IgD-negative memory B cell (primary cell): ENCODE results near the gene TCF12. TPM values are rescaled to one million over a fixed set of nuclear protein-coding genes. Genes with fewer than 3 reads are reported as not detected.

Source experiments
- H3K27ac Mint-ChIP-seq, 3 donors: one replicate each; pipeline ENCODE4 v1.8.0; 2020 to 2022; ENCODE audit warnings: mild to moderate bottlenecking in 3 of 3, mixed read lengths in 3 of 3, moderate library complexity in 1 of 3
- H3K27me3 Mint-ChIP-seq: one replicate; pipeline ENCODE4 v1.8.0; 2021; ENCODE audit warnings: mixed read lengths
- H3K36me3 Mint-ChIP-seq: one replicate; pipeline ENCODE4 v1.8.0; 2020; ENCODE audit warnings: mild to moderate bottlenecking, mixed read lengths
- H3K4me1 Mint-ChIP-seq, 3 donors: one replicate each; pipeline ENCODE4 v1.8.0; 2020 to 2022; ENCODE audit warnings: mixed read lengths in 3 of 3, mild to moderate bottlenecking in 1 of 3
- H3K4me3 Mint-ChIP-seq, 4 donors: one replicate each; pipeline ENCODE4 v1.8.0; 2020 to 2022; ENCODE audit warnings: mild to moderate bottlenecking in 4 of 4, mixed read lengths in 4 of 4, moderate library complexity in 3 of 4
- H3K9me3 Mint-ChIP-seq, 3 donors: one replicate each; pipeline ENCODE4 v1.8.0; 2020 to 2021; ENCODE audit warnings: mixed read lengths in 3 of 3, mild to moderate bottlenecking in 1 of 3
- polyA plus RNA-seq: library from polyadenylated mRNA; unstranded; fragments of 300-500 nt; fragmentation: Illumina TruSeq; gene quantifications from one replicate; pipeline ENCODE4 v1.2.3, GENCODE V29; 2021

Gene TCF12
- polyA plus RNA-seq, 1 donor from 2014 or later, result 58.0 TPM

DNA sequence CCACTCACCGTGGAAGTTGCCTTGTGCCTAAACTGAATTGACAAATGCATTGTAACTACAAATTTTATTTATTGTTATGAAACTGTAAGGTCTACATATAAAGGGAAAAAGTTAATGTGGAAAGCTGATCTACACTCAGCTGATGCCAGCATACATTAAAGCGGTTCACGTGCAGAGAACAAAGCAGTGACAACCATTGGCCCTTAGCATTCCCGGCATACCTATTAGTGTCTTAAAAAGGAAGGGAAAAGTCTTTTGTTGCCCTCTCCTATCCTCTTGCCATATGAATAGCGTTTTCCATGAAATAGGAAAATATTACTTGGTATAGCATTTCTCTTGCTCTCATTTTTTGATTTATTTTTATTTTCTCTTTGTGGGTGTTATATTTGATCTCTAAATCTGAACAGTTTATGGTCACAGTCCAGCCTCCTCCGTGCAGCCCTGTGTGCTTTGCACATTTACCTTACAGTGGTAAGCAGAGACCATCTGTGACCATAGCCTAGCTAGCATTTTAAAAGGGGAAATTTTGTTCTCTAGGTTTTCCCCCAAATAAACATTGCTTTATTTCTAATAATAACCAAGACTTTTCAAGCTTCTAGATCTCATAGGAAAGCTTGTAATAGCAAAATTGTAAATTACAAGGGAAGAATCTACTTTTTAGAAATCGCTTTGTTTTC, 368.1 kb downstream of the TCF12 start:
- Mint-ChIP-seq H3K27ac (peak overlapping the region; percentile 88 to 98 (median 93)), H3K4me1 (peaks cover 56 to 72% (median 68%) of the 10 kb centered on the region in 3 donors), H3K4me3 (peak overlapping the region in 3 of 4 donors; percentile 74 to 90 (median 82)), H3K36me3 (peaks cover 4% of the 10 kb centered on the region), H3K9me3 (peaks cover 0 to 3% (median 0%) of the 10 kb centered on the region in 3 donors), H3K27me3 (no peaks in the 10 kb centered on the region)

DNA sequence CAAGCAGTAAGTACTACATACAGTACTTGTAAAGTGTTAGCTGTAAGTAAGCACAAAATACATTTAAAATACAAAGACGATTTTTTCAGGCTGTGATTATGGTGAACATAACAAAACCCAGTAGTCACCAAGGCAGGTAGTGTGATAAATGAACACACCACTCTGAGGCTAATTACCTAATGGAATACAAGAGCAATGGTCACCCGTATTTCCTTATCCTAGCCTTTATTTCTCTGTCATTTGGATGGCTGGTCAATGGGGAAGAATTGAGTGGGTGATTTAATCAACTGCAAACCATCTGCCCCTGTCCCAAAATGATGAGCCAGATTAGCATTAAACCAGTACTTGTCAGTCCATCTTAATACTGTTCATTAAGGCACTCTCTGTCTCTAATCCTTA, 368.7 kb downstream of the TCF12 start:
- Mint-ChIP-seq H3K4me3 (peak overlapping the region; percentile 13 to 90 (median 78)), H3K4me1 (peaks cover 54 to 70% (median 69%) of the 10 kb centered on the region in 3 donors), H3K9me3 (peaks cover 0 to 3% (median 0%) of the 10 kb centered on the region in 3 donors), H3K27me3 (no peaks in the 10 kb centered on the region), H3K36me3 (peaks cover 6% of the 10 kb centered on the region), H3K27ac (peak overlapping the region; percentile 88 to 98 (median 93))

DNA sequence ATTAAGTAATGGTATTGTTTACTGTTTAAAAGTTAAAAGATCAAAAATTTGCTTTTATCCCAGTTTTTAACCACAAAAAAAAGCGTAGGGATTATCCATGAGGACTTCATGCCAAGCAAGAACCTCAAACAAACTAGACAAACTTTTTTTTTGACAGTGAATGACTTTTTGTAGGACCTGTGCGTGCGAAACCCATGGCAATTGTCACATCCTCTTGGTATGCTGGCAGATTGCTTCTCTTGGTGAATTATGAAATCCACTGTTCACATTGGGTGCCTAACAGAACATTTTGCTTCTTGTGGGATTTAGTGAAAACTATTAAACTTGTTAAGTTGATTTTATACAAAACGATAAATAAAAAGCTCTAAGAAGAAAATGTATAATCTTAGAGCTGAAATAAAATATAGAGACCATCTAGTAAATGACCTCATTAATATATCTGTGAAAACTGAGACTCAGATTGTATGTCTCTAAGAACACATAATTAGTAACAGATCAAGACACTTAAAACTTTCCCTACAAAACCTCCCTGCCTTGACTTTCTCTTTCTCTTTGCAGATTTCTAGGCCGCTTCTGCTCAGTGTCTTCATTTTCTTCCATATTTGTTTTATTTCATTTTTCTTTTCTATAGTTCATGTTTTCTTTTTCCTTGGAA, 370.6 kb downstream of the TCF12 start:
- peaks cover 46 to 56% (median 54%) of the 10 kb centered on the region in 3 donors for H3K4me1 Mint-ChIP-seq
- peak overlapping the region in 3 of 4 donors; percentile 9 to 34 (median 24) for H3K4me3 Mint-ChIP-seq
- peak overlapping the region; percentile 88 to 90 (median 89) for H3K27ac Mint-ChIP-seq

DNA sequence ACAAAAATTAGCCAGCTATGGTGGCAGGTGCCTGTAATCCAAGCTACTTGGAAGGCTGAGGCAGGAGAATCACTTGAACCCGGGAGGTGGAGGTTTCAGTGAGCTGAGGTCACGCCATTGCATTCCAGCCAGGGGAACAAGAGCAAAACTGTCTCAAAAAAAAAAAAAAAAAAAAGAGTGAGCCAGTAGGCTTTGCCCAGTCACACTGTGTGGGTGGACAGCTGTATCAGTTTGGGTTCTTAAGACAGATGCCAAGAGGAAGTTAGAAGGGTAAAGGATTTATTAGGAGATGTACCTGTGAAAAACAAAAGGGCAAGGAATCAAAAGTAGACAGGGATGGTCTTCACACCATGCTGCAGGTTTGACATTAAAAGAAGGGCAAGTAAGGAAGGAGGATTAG, 371.7 kb downstream of the TCF12 start:
- H3K36me3 Mint-ChIP-seq, result peaks cover 8% of the 10 kb centered on the region
- H3K27me3 Mint-ChIP-seq, result no peaks in the 10 kb centered on the region
- no peak overlapping the region for H3K4me3 Mint-ChIP-seq
- peaks cover 40 to 49% (median 48%) of the 10 kb centered on the region in 3 donors for H3K4me1 Mint-ChIP-seq
- H3K27ac Mint-ChIP-seq, result peak overlapping the region in 2 of 3 donors; percentile 5 to 59
- peaks cover 0 to 3% (median 0%) of the 10 kb centered on the region in 3 donors for H3K9me3 Mint-ChIP-seq

More for the DNA sequence above, 370.6 kb downstream of the TCF12 start:
- H3K36me3 Mint-ChIP-seq, result peaks cover 8% of the 10 kb centered on the region
- peaks cover 0 to 3% (median 0%) of the 10 kb centered on the region in 3 donors for H3K9me3 Mint-ChIP-seq
- H3K27me3 Mint-ChIP-seq, result no peaks in the 10 kb centered on the region

DNA sequence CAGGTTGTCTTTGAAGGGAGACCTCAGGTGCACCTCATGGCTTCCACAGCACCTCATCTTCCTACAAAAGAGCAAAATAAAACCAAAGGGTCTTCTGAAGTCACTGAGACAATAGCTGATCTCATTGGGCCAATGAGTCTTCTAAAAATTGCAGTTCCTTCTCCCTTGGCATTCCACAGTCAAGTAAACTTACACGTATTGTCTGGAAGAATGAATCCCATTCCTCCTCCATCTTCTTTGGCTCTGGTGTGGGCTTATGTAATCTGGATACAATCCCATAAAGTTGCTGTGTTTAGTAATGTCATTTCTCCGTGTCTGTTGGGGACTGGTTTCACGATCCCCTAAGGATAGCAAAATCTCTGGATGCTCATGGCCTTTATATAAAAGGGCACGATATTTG, 372.4 kb downstream of the TCF12 start:
- Mint-ChIP-seq H3K9me3 (peaks cover 0 to 3% (median 0%) of the 10 kb centered on the region in 3 donors), H3K27ac (peak overlapping the region in 2 of 3 donors; percentile 80 to 82), H3K36me3 (peaks cover 8% of the 10 kb centered on the region), H3K4me1 (peaks cover 36 to 45% (median 42%) of the 10 kb centered on the region in 3 donors), H3K4me3 (peak overlapping the region in 2 of 4 donors; percentile 56 to 61), H3K27me3 (no peaks in the 10 kb centered on the region)

DNA sequence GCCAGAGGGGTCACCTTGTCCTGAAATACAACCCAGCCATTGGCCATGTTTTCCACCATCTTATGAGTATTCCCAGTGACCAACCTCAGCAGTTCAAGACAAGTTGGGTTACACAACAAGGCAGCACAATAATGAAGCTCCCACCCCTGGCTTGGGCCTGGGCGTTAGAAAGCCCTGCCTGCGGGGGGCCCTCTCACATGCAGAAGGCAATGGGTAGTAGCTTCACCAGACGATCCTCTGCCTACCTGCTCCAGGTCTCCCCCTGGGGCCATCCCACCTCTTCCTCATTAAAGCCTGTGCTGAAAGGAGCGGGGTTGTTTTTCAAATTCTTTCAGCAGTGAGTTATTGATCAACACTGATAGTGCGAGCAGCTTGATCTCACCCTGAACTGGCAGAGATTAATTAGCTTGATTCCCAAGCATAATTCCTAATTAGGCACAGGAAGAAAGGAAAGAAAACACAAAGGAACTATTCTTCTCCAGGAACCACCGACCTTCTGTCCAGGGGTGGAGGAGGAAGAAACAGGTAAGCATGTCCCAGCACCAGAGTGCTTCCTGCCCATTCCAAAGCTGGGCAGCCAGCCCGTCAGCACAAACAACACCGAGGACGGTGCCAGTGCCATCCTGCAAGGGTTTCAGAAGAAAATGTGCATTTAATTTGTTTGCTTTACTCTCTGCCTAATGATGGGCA, 378.2 kb downstream of the TCF12 start:
- Mint-ChIP-seq H3K27ac (peak overlapping the region in 2 of 3 donors; percentile 88 to 97), H3K4me1 (peaks cover 23 to 33% (median 29%) of the 10 kb centered on the region in 3 donors), H3K9me3 (no peaks in the 10 kb centered on the region), H3K4me3 (peak overlapping the region in 2 of 4 donors; percentile 17 to 90), H3K36me3 (peaks cover 6% of the 10 kb centered on the region), H3K27me3 (no peaks in the 10 kb centered on the region)

DNA sequence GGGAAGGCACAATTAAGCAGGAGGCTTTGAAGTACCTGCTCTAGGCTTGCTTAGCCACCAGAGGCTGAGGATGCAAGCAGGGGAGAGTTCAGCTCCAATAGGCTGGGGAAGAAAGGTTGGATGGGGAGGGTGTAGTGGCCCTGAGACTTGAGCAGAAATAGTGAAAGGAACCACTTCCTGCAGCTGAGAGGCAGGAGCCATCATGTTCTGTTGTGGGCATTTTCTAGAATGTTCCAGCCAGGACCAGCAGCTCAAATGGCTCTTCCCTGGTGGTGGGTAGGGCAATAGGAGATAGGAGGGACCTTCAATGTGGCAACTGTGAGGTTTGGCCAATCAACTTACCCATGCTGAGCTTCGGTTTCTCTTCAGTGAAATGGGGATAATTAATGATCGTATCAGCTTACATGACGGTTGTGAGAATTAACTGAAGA, 378.7 kb downstream of the TCF12 start:
- Mint-ChIP-seq H3K27me3 (no peaks in the 10 kb centered on the region), H3K9me3 (no peaks in the 10 kb centered on the region), H3K27ac (peak overlapping the region; percentile 88 to 99 (median 97)), H3K4me3 (peak overlapping the region in 2 of 4 donors; percentile 17 to 90), H3K4me1 (peaks cover 23 to 33% (median 26%) of the 10 kb centered on the region in 3 donors), H3K36me3 (peaks cover 4% of the 10 kb centered on the region)

DNA sequence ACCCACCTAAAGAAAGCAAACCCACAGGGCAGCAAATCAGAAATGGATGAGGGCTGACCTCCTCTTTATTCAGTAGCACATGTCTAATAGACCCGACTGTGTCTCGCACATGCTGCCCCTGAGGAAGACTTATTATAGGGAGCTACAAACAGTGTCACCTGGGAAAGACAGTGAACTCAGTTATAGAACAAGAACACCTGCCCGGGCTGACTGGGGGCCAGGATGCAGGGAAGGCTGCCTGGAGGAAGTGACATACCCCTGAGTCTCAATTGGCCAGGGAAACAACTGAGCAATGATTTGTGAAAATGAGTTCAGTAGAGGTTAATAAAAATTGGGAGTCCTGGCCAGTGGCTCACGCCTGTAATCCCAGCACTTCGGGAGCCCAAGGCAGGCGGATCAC, 379.2 kb downstream of the TCF12 start:
- H3K4me3 Mint-ChIP-seq, result peak overlapping the region in 3 of 4 donors; percentile 52 to 90 (median 59)
- peaks cover 4% of the 10 kb centered on the region for H3K36me3 Mint-ChIP-seq
- H3K9me3 Mint-ChIP-seq, result no peaks in the 10 kb centered on the region
- H3K4me1 Mint-ChIP-seq, result peaks cover 23 to 33% (median 26%) of the 10 kb centered on the region in 3 donors
- H3K27ac Mint-ChIP-seq, result peak overlapping the region; percentile 88 to 99 (median 97)
- no peaks in the 10 kb centered on the region for H3K27me3 Mint-ChIP-seq

DNA sequence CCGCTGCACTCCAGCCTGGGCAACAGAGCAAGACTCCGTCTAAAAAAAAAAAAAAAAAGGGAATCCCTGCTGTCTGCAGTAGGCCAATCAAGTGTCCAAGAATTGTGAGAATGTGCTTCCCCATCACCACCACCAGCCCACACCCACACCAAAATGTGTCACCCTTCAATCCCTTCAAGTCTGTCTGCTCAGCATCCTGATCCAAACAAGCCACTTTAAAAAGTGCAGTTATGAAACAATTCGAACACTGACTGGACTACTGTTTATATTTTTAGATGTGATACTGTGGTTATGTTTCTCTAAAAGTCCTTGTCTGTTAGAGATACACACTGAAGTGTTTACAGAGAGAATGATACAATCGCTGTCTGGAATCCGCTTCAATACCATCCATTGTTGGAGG, 379.8 kb downstream of the TCF12 start:
- Mint-ChIP-seq H3K4me3 (peak overlapping the region in 3 of 4 donors; percentile 5 to 96 (median 90)), H3K27ac (peak overlapping the region; percentile 97 to 99 (median 99)), H3K9me3 (no peaks in the 10 kb centered on the region), H3K4me1 (peaks cover 27 to 33% (median 30%) of the 10 kb centered on the region in 3 donors), H3K27me3 (no peaks in the 10 kb centered on the region), H3K36me3 (peaks cover 7% of the 10 kb centered on the region)

DNA sequence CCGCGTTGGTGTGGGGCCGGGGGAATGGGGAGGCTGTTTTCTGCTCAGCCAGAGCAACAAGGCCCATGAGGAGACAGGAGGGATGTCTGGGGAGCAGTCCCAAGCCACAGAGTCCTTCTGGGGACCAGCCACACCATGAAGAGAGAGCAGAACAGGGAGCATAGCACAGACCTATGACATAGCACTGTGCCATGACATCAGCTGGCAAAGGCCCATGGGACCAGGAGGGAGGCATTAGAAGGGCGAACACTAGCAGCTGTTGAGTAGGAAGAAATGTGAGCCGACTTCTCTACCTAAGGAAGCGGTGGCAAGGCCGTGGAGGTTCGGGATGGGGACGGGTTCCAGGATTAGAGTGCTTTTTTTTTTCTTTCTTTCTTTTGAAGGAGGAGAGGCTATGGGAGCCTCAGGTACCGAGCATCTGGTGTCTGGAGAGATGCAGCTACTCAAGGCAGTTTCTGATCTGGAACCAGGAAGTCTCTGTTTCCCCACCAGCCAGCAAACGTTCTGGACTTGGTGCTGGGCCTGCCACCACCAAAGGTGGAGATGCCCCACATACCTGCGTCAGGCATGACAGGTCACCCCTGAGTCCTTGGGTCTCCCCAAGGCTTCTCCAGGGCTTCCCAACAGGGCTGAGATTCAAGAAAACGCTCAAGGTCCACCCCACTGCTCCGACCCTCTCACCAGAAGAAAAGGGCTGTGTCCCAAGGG, 380.6 kb downstream of the TCF12 start:
- Mint-ChIP-seq H3K4me1 (peaks cover 30 to 36% (median 32%) of the 10 kb centered on the region in 3 donors), H3K27me3 (no peaks in the 10 kb centered on the region), H3K9me3 (no peaks in the 10 kb centered on the region), H3K4me3 (peak overlapping the region; percentile 90 to 100 (median 98)), H3K27ac (peak overlapping the region; percentile 97 to 99 (median 99)), H3K36me3 (peaks cover 8% of the 10 kb centered on the region)

DNA sequence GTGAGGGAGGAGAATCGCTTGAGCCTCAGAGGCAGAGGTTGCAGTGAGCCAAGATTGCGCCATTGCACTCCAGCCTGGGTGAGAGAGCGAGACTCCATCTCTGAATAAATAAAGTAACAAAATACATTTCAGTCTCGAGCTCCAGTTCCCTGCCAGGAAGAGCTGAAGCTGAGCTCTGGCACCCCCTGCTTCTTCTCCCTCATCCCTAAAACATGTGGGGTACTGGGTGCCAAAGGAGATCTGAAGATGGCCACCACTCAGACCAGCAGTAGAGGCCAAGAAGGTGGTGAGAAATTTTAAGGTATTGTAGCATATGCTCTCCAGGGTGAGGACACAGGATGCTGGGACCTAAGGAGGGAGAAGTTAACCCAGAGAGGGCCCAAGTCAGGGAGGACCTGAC, 382.9 kb downstream of the TCF12 start:
- H3K4me3 Mint-ChIP-seq, result peak overlapping the region; percentile 90 to 100 (median 98)
- peaks cover 12% of the 10 kb centered on the region for H3K36me3 Mint-ChIP-seq
- no peaks in the 10 kb centered on the region for H3K9me3 Mint-ChIP-seq
- H3K4me1 Mint-ChIP-seq, result peaks cover 47 to 52% (median 50%) of the 10 kb centered on the region in 3 donors
- H3K27me3 Mint-ChIP-seq, result no peaks in the 10 kb centered on the region
- peak overlapping the region; percentile 97 to 99 (median 99) for H3K27ac Mint-ChIP-seq

DNA sequence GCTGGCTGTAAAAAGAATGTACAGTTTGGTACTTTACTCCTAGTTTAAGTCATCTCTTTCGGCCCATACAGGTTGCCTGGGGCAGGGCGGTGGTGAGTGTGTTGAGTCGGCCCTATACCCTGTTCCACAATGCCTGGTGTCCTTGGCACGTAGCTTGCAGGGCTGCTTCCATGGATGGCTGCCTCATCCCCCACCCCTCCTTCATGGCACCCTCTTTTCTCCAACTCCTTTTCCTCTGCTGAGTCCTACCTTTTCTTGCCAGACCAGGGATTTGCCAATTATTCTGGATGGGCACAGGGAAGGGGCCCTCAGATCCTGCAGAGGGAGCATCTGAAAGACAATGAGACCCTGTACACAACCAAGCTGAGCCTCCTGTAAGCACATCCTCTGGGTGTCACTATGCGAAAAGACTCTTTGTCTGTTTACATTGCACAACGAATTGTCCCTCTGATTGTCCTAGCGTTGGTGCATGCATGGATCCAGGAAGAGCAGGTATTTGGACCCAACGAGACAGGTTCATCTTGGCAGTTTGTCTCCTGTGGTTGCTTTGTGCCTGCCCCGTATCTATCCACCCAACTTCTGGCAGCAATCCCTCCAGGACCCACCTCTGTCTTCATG, 384.3 kb downstream of the TCF12 start:
- peaks cover 40 to 44% (median 40%) of the 10 kb centered on the region in 3 donors for H3K4me1 Mint-ChIP-seq
- no peaks in the 10 kb centered on the region for H3K27me3 Mint-ChIP-seq
- H3K9me3 Mint-ChIP-seq, result no peaks in the 10 kb centered on the region
- peaks cover 13% of the 10 kb centered on the region for H3K36me3 Mint-ChIP-seq
- peak overlapping the region; percentile 90 to 100 (median 98) for H3K4me3 Mint-ChIP-seq
- peak overlapping the region; percentile 91 to 99 (median 97) for H3K27ac Mint-ChIP-seq

DNA sequence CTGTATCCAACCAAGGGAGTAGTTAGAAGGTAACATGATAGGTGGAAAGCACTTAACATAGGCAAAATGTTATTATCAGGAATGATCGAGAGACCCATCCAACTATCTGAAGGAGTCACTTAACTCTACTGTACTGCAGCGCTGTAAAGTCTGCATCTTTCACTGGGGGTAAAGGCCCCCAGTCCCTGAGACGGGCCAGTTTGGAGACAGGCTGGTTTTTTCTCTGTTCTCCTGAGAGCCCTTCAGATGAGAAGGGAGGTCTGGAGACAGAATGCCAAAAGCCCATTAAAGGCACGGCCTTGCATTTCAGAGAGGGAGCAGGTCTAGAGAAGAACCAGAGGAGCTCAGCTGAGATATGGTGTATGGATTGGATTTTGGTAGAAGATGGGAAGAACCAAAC, 386.6 kb downstream of the TCF12 start:
- H3K27ac Mint-ChIP-seq, result peak overlapping the region; percentile 72 to 82 (median 81)
- H3K9me3 Mint-ChIP-seq, result no peaks in the 10 kb centered on the region

More for the DNA sequence above, 386.6 kb downstream of the TCF12 start:
- H3K36me3 Mint-ChIP-seq, result peaks cover 19% of the 10 kb centered on the region
- peak overlapping the region; percentile 88 to 100 (median 90) for H3K4me3 Mint-ChIP-seq
- no peaks in the 10 kb centered on the region for H3K27me3 Mint-ChIP-seq
- peaks cover 30 to 34% (median 34%) of the 10 kb centered on the region in 3 donors for H3K4me1 Mint-ChIP-seq
